Hepatocyte (in vitro differentiated cells): ENCODE data around the gene THAP2. TPM values are rescaled to one million over a fixed set of nuclear protein-coding genes. Genes with fewer than 3 reads are reported as not detected.

Source experiments
- DNase-seq: peaks from one replicate; pipeline ENCODE4 v3.0.0-alpha.2; 2016; ENCODE audit warnings: low spot score
- H2AFZ ChIP-seq: fragments of 200-600 bp; sonication (generic); 2 replicates; pipeline ENCODE4 v1.6.0; 2016; ENCODE audit warnings: antibody characterized with exemption, mild to moderate bottlenecking
- H3K27ac ChIP-seq: fragments of 200-600 bp; sonication (generic); 2 replicates; pipeline ENCODE4 v1.5.1; 2016; ENCODE audit warnings: mild to moderate bottlenecking
- H3K27me3 ChIP-seq: fragments of 200-600 bp; sonication (generic); 2 replicates; pipeline ENCODE4 v1.6.1; 2016
- H3K36me3 ChIP-seq: fragments of 200-600 bp; sonication (generic); replicated peaks from 2 replicates; pipeline ENCODE4 v1.5.1; 2016; ENCODE audit warnings: low read depth; ENCODE audit not compliant: insufficient read depth
- H3K4me1 ChIP-seq: fragments of 200-600 bp; sonication (generic); 2 replicates; pipeline ENCODE4 v1.5.1; 2016; ENCODE audit warnings: mild to moderate bottlenecking, moderate library complexity; ENCODE audit not compliant: insufficient read depth
- H3K4me2 ChIP-seq: fragments of 200-600 bp; sonication (generic); 2 replicates; pipeline ENCODE4 v1.6.0; 2016
- H3K4me3 ChIP-seq: fragments of 200-600 bp; sonication (generic); 2 replicates; pipeline ENCODE4 v1.5.1; 2016; ENCODE audit warnings: mild to moderate bottlenecking
- H3K79me2 ChIP-seq: fragments of 200-600 bp; sonication (generic); 2 replicates; pipeline ENCODE4 v1.6.0; 2017; ENCODE audit warnings: mild to moderate bottlenecking
- H3K9me2 ChIP-seq: fragments of 200-600 bp; sonication (generic); replicated peaks from 2 replicates; pipeline ENCODE4 v1.6.0; 2017; ENCODE audit warnings: mild to moderate bottlenecking; ENCODE audit not compliant: insufficient read depth
- H3K9me3 ChIP-seq: fragments of 200-600 bp; sonication (generic); 2 replicates; pipeline ENCODE4 v1.5.1; 2016; ENCODE audit warnings: low read depth, mild to moderate bottlenecking
- H4K20me1 ChIP-seq: fragments of 200-600 bp; sonication (generic); 2 replicates; pipeline ENCODE4 v1.6.0; 2016; ENCODE audit warnings: mild to moderate bottlenecking; ENCODE audit not compliant: insufficient read depth, poor library complexity, severe bottlenecking
- CTCF ChIP-seq: fragments of 200-600 bp; sonication (generic); IDR thresholded peaks from 2 replicates; pipeline ENCODE4 v1.5.1; 2016; ENCODE audit warnings: antibody characterized with exemption, mild to moderate bottlenecking; ENCODE audit not compliant: poor library complexity
- EZH2 ChIP-seq: fragments of 200-600 bp; sonication (generic); IDR thresholded peaks from 2 replicates; pipeline ENCODE4 v1.6.1; 2016; ENCODE audit warnings: antibody characterized with exemption, mild to moderate bottlenecking, borderline replicate concordance
- EZH2phosphoT487 ChIP-seq: fragments of 200-600 bp; sonication (generic); IDR thresholded peaks from one replicate; pipeline ENCODE4 v1.6.1; 2018; ENCODE audit warnings: antibody characterized with exemption, mild to moderate bottlenecking, low read depth, moderate library complexity; ENCODE audit not compliant: unreplicated experiment, severe bottlenecking
- WGBS: methylation state at CpG from one replicate; pipeline ENCODE4 v1.1.6; 2016; ENCODE audit warnings: low lambda C conversion rate; ENCODE audit errors: missing lambda C conversion rate; 5-methylcytosine and 5-hydroxymethylcytosine counted together
- polyA plus RNA-seq: library from polyadenylated mRNA; unstranded; fragments of >200 nt; fragmentation: Nextera tagmentation; extraction: Ambion mirVana; gene quantifications from 2 replicates; pipeline ENCODE4 v1.2.1, GENCODE V29; 2016
- total RNA-seq: library from RNA; depleted of rRNA; stranded (reverse); fragments of >200 nt; gene quantifications from 2 replicates; pipeline ENCODE4 v1.2.3, GENCODE V29; 2014

The THAP2 gene
- total and polyA plus RNA-seq, 2 experiments from 2014 or later: 6.1 TPM

GRCh38 chr12:71703206-71703605 is 39.1 kb downstream of the THAP2 start:
- no peak for TF ChIP-seq EZH2
- no peak for TF ChIP-seq CTCF
- Histone ChIP-seq H3K4me1 (no peaks in the 10 kb centered on the region), H3K4me2 (no peak overlapping the region), H2AFZ (no peak overlapping the region), H3K9me2 (no peaks in the 10 kb centered on the region), H3K9me3 (no peaks in the 10 kb centered on the region), H3K27me3 (no peaks in the 10 kb centered on the region), H3K79me2 (no peaks in the 10 kb centered on the region), H3K36me3 (no peaks in the 10 kb centered on the region), H4K20me1 (no peaks in the 10 kb centered on the region), H3K27ac (no peak overlapping the region), H3K4me3 (no peak overlapping the region)
- no peak for DNase-seq
- WGBS: 84% methylated on average over 2 of the region's 2 CpGs

GRCh38 chr12:71704920-71705319 is 40.8 kb downstream of the THAP2 start:
- TF ChIP-seq EZH2phosphoT487 (no peak), EZH2 (no peak), CTCF (no peak)
- 91% methylated on average over 2 of the region's 2 CpGs for WGBS
- no peak for DNase-seq
- Histone ChIP-seq H3K4me3 (no peak overlapping the region), H3K27ac (no peak overlapping the region), H2AFZ (no peak overlapping the region), H3K27me3 (no peaks in the 10 kb centered on the region), H3K9me2 (no peaks in the 10 kb centered on the region), H3K9me3 (no peaks in the 10 kb centered on the region), H4K20me1 (no peaks in the 10 kb centered on the region), H3K4me2 (no peak overlapping the region), H3K79me2 (no peaks in the 10 kb centered on the region), H3K36me3 (no peaks in the 10 kb centered on the region), H3K4me1 (no peaks in the 10 kb centered on the region)

GRCh38 chr12:71708658-71709057 is 44.6 kb downstream of the THAP2 start:
- no peaks in the 10 kb centered on the region for H3K9me2 ChIP-seq
- TF ChIP-seq EZH2phosphoT487: no peak
- no peak for TF ChIP-seq CTCF
- TF ChIP-seq EZH2: no peak
- no peak for DNase-seq
- H3K36me3 ChIP-seq: no peaks in the 10 kb centered on the region
- H3K4me2 ChIP-seq: no peak overlapping the region
- no peaks in the 10 kb centered on the region for H3K4me1 ChIP-seq
- H2AFZ ChIP-seq: no peak overlapping the region
- no peak overlapping the region for H3K27ac ChIP-seq
- H3K27me3 ChIP-seq: no peaks in the 10 kb centered on the region
- H3K79me2 ChIP-seq: no peaks in the 10 kb centered on the region
- H3K9me3 ChIP-seq: no peaks in the 10 kb centered on the region
- WGBS: 94% methylated on average over 1 of the region's 1 CpG
- no peak overlapping the region for H3K4me3 ChIP-seq
- H4K20me1 ChIP-seq: no peaks in the 10 kb centered on the region
